Kidney epithelial cell (primary cell): ENCODE measurements around the gene DHX38. TPM values are rescaled to one million over a fixed set of nuclear protein-coding genes. Genes with fewer than 3 reads are reported as not detected.

ENCODE experiments used
- DNase-seq: peaks from one replicate; pipeline ENCODE4 v3.0.0-alpha.2; 2010; ENCODE audit warnings: low read depth
- H3K27me3 ChIP-seq: 2 replicates; pipeline ENCODE4 v1.6.0; 2011; ENCODE audit warnings: low read length; ENCODE audit not compliant: control insufficient read depth, insufficient read depth
- H3K36me3 ChIP-seq: 2 replicates; pipeline ENCODE4 v1.5.1; 2011; ENCODE audit warnings: low read length; ENCODE audit not compliant: control insufficient read depth, insufficient read depth
- H3K4me3 ChIP-seq: 2 replicates; pipeline ENCODE4 v1.5.1; 2011; ENCODE audit warnings: low read depth, mild to moderate bottlenecking, control low read depth, low read length
- total RNA-seq: library from RNA; depleted of rRNA; stranded (reverse); fragments of >200 nt; gene quantifications from 2 replicates; pipeline ENCODE4 v1.2.3, GENCODE V29; 2015
- TF ChIP-seq, protein P1 (sequence below): IDR thresholded peaks from 2 replicates; pipeline ENCODE4 v1.5.1; 2011; ENCODE audit warnings: mild to moderate bottlenecking, moderate library complexity, low read length, control low read depth, inconsistent platforms; ENCODE audit not compliant: insufficient read depth, poor library complexity, severe bottlenecking

Gene DHX38
- 35.4 and 46.0 TPM in 2 replicates for total RNA-seq

DNA sequence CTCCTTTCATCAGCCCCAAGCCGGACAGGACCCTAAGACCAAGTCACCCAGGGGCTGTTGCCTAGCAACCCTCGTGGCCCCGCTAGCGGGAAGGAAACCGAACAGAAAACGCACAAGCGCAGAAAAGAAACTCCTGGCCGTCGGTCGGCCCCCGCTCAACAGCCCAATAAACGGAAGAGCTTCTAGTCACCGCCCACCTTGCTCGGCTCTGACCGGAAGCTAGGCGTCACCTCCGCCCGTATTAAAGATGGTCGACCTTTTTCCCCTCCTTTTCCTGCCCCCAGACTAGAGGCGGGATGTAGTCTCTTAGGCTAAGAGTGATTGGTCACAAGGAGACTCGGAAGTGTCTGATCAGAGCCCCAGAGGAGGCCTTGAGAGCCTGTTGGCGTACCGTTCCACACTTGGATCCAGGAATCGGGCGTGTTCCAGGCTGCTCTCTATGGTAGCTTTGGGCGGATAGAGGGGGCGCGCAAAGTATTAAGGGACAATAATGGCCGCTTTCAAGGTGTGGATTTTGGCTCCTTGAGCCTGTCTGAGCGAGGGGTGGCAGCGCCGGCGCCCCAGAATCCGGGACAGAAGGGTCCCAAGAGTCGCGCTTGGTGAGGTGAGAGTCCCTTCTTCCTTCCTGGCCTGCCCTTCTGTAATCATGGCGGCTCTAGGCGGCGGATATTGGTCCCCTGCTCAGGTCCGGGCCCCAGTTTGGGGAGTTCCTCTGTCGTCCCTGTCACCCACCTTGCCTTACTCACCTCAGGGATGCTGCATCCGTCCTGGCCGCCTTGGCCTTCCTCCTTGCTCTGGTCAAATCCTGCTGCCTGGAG lies at the start of gene DHX38, which contains the start of gene TXNL4B:
TSS of gene DHX38 (plus strand) at position 400 of the 818 bp plus-strand sequence. CDS start 2,311 bp downstream, outside the sequence.
TSS of gene TXNL4B (minus strand) at position 173 of the 818 bp plus-strand sequence. CDS start 2,871 bp downstream, outside the sequence.
- H3K36me3 ChIP-seq = no peaks in the 10 kb centered on the region
- TF ChIP-seq, protein P1, sequence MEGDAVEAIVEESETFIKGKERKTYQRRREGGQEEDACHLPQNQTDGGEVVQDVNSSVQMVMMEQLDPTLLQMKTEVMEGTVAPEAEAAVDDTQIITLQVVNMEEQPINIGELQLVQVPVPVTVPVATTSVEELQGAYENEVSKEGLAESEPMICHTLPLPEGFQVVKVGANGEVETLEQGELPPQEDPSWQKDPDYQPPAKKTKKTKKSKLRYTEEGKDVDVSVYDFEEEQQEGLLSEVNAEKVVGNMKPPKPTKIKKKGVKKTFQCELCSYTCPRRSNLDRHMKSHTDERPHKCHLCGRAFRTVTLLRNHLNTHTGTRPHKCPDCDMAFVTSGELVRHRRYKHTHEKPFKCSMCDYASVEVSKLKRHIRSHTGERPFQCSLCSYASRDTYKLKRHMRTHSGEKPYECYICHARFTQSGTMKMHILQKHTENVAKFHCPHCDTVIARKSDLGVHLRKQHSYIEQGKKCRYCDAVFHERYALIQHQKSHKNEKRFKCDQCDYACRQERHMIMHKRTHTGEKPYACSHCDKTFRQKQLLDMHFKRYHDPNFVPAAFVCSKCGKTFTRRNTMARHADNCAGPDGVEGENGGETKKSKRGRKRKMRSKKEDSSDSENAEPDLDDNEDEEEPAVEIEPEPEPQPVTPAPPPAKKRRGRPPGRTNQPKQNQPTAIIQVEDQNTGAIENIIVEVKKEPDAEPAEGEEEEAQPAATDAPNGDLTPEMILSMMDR = no peak
- no peaks in the 10 kb centered on the region for H3K27me3 ChIP-seq
- H3K4me3 ChIP-seq = peak within 1 kb of the TSS; percentile 89
- DNase-seq = peak; percentile 98

DNA sequence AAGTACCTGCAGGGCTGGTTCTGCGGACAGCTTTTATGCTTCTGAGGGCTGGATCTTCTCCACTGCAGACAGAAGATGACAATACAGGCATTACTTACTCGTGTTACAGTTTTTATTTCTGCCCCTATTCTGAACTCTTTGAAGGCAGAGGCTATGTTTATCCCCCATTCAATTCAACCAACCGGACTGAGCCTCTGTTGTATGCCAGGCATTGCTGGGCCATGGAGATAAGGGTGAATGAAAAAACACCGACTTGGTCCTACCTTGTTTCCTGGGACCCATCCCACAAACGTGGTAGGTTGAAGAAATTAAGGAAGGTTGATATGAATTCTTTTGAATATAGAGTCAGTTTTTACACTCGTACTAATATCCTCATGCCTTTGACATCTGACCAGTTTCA lies 49.4 kb upstream of the DHX38 start:
- no peak for DNase-seq
- H3K36me3 ChIP-seq = no peaks in the 10 kb centered on the region
- no peak overlapping the region for H3K4me3 ChIP-seq
- no peaks in the 10 kb centered on the region for H3K27me3 ChIP-seq
- TF ChIP-seq, protein P1 = no peak

DNA sequence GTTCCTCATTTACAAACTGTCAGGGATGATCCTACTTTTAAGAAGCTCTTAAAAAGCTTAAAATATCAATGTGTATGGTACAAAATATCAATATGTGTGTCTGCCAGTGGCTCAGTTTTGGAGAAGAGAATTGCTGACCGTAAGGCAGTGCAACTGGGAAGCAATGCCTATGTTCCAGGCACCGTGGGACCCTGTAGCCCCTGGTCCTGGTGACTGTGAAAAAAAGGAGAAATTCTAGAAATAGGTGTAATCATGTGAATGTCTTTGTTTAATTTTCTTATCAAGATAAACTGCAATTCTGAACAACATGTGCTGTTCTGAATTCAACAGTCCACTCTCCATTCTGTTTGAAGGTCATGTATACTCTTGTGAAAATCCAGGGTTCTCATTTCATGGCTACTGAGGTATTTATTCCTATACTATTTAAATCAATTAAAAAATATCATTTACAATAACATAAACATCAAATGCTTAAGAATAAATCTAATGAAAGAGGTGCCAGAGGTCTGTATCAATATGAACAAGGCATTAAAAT lies 48.8 kb upstream of the DHX38 start:
- DNase-seq = no peak
- Histone ChIP-seq H3K27me3 (no peaks in the 10 kb centered on the region), H3K4me3 (no peak overlapping the region), H3K36me3 (no peaks in the 10 kb centered on the region)
- TF ChIP-seq, protein P1 = no peak

DNA sequence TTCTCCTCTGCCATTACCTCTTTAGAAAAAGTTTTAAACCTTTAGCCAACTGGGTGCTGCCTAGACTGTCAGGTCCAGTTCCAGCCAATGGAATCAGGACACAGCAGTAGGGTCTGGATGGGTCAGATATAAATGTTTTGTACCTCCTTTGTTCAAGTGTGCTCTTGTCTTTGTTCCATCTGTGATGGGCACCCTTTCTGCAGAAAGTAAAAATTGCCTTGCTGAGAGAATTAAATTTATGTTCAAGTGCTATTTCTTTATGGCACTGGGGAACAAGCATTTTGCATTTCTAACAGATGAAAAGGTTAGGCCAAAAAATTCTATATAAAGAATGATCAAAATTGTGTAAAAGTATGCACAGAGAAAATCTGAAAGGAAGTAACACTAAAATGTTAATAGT lies 44.5 kb upstream of the DHX38 start:
- H3K27me3 ChIP-seq = no peaks in the 10 kb centered on the region
- no peaks in the 10 kb centered on the region for H3K36me3 ChIP-seq
- H3K4me3 ChIP-seq = no peak overlapping the region
- TF ChIP-seq, protein P1 = no peak
- no peak for DNase-seq

DNA sequence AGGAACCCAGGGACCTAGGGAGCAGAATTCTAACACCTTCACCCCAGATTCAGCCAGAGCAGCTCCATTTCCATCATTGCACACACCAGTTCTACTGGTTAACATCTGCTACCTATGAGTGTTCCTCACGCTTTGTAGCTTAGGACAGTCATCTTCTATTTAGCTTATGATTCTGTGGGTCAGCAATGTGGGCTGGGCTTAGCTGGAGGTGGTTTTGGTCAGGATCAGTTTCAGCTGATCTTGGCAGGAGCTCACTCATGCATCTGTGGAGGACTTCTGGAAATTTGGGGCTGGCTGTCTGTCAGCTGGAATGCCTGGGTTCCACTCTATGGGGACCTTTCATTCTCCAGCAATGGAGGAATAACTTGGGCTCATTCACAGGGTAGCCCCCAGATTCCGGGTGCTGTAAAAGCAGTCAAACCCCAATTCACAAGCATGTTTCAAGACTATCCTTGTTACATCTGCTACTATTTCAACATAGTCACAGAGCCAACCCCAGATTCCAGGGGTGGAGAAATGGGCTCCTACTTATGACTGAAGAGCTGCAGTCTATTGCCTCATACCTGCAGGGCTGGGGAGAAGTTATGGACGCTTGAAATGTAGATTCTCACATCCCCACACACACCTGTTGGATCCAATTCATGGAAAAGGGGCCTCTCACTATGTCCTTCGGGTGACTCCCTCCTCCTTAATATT lies 42.7 kb upstream of the DHX38 start:
- Histone ChIP-seq H3K36me3 (no peaks in the 10 kb centered on the region), H3K4me3 (no peak overlapping the region), H3K27me3 (peaks cover 1% of the 10 kb centered on the region)
- TF ChIP-seq, protein P1 = no peak
- no peak for DNase-seq
